NCI-H1417 (cell line): ENCODE measurements around the gene FUOM.
A peak's percentile ranks its signal among the peaks of the same experiment; 100 is the strongest.

Experiments
- DNase-seq, 3 experiments: peaks; one replicate each; lab custom pipeline; 2025; lab: John Stamatoyannopoulos, UW

FUOM gene, protein sequence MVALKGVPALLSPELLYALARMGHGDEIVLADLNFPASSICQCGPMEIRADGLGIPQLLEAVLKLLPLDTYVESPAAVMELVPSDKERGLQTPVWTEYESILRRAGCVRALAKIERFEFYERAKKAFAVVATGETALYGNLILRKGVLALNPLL

DNA sequence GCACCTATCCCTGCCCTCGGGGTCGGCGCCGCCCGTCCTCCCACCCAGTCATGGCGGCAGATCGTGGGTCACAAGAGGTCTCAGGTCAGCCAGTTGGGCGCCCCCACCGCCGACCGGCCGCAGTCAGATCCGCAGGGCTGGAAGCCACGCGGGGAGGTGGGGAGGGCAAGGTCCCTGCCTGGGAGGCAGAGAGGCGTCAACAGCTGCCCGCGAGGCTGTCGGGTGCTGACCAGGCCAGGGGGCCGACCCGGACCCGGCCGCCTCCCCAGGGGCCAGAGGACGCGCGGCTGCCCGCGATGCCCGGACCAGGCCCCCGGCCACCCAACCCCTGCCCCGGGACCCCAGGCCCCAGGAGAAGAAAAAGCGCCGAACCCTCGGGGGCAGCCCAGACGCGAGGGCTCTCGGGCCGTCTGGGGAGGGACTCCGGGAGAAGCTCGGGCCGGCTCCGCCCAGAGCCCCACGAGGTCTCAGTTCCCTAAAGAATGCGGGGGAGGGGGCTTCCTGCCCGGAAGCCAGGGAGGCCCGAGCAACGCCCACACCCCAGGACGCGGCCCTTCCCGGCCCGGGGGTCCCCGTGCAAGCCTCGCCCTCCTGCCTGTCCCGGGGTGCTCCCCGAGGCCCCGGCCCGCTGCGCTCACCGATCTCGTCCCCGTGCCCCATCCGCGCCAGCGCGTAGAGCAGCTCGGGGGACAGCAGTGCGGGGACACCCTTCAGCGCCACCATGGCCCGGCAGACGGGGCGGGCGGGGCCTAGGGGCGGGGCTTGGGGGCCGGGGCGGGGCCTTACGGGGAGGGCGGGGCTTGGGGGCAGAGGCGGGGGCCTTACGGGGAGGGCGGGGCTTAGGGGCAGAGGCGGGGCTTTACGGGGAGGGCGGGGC, at the start of gene FUOM:
TSS of gene FUOM (minus strand) at position 735 of the 877 bp plus-strand sequence. CDS start at position 723, 12 bp downstream.
- peak in 2 of 3 experiments; percentile 35 to 59 for DNase-seq

- no peak for DNase-seq
Measured at GRCh38 chr10:133405844-133406527, 48.2 kb upstream of the FUOM start.

DNA sequence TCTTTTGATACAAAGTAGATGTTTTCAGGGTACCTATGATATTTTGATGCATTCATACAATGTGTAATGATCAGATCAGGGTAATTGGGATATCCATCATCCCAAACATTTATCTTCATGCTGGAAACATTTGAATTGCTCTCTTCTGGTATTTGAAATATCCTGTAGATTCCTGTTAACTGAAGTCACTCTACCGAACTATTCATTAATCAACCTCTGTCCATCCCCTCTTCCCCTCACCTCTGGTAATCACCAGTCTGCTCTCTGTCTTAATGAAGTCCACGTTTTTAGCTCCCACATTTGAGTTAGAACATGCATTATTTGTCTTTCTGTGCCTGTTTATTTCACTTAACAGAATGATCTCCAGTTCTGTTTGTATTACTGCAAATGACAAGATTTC, 47.5 kb upstream of the FUOM start:
- no peak for DNase-seq

- DNase-seq, result no peak
Measured at GRCh38 chr10:133403784-133404183, 46.0 kb upstream of the FUOM start.

GRCh38 chr10:133403359-133403758, 45.5 kb upstream of the FUOM start:
- DNase-seq, result no peak

- no peak for DNase-seq
Measured at GRCh38 chr10:133401981-133402725, 44.3 kb upstream of the FUOM start.

DNA sequence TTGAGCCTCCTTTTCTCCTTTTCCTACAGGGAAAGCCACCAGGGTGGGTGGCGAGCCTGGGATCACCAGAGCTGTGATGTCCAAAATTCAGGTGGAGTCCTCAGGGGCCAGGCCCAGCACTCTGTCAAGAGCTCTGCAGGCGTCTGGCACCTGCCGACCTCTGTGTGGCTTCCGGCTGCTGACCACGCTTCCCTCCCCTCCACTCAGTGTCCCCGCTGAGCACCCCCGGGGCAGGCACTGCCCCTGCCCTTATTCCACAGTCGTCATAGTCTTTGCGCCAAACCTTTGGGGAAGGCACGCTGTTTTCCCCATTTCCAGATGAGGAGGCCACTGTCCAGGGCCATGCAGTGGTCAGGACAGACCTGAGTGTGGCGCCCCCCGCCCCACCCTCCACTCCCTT, 43.7 kb upstream of the FUOM start:
- no peak for DNase-seq

DNA sequence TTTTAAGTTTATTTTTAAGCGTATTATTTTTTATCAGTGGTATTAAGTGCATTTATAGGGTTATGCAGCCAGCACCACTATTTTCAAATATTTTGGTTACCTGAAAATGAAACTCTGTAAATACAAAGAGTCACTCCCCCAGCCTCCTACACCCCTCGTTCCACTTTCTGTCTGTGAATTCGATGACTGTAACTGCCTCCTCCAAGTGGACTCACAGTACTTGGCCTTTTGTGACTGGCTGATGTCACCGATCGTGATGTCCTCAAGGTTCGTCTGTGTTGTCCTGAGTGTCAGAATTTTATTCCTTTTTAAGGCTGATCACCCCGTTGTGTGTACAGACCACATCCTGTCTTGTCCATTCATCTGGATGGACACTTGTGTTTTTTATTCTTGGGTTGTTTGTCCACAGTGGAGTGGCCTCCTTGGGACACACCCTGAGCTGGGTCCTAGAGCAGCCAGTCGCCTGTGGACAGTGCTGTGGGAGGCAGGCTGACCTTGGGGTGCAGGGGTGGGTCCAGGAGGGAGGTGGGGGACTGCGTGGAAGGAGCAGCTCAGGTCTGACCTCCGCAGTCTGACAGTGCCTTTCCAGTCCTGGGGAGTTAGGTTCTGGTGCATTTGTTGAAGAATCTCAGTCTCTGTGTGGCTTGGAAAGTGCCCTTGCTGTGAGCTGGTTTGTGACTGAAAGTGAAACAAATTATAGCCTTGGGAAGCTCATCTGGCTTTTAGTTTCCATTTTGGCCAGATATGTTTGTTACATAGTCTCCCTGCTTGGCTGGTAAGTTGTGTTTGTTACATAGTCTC, 43.0 kb upstream of the FUOM start:
- DNase-seq, result no peak

GRCh38 chr10:133399123-133399601, 41.3 kb upstream of the FUOM start:
- DNase-seq, result no peak

- DNase-seq, result no peak
Measured at GRCh38 chr10:133397938-133398337, 40.1 kb upstream of the FUOM start.

DNA sequence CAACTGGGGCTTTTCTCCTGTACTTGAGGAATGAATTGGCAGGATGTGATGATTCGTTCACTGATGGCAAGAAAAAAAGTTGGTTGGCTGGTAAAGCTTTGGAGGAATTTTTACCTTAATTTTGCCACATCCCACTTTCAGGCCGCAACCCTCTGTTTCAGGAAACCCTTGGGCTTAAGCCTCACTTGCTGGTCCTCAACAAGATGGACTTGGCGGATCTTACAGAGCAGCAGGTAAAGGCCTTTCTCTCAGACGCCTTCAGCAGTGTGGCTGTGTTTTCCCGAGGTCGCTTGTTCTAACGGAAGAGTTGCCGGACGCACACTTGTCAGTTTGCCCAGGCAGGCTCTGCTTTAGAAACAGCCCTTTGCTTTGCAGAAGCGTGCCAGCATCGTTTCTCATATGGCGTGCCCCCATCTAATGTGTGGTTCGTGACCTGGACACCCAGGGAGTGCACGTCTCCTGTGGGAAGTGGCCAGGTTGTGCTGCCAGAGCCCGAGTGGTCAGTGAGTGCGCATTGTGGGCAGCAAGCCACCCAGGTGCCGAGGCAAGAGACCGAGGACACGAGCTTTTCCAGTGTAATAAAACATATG, 38.3 kb upstream of the FUOM start:
- DNase-seq, result no peak

- no peak for DNase-seq
Measured at GRCh38 chr10:133394801-133395221, 37.0 kb upstream of the FUOM start.

DNA sequence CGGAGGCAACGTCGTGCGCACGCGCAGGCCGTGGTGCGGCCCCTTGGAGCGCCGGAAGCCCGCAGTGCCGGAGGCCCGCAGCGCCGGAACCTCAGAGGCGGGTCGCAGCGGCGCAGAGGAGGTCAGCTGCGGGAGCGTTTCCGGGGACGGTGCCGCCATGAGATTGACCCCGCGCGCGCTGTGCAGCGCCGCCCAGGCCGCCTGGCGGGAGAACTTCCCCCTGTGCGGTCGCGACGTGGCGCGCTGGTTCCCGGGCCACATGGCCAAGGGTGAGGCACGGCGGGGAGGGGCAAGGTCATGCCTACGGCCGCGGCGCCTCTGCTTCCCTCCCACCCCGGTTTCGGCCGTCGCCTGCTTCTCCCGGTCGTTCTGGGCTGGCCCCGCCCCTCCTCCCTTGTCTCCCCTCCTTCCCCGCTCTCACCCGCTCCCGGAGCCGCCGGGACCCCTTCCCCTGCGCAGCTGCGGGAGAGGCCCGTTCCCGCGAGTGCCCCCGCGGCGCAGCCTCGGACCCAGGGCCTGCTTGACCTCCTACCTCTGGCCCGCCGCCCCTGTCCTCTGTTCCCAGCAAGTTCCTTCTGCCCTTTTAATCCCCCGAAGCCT, 36.3 kb upstream of the FUOM start, which contains the start of gene MTG1:
TSS of gene MTG1 (plus strand) at position 94 of the 600 bp plus-strand sequence. CDS start at position 158, 64 bp downstream.
- peak; percentile 89 to 92 (median 90) for DNase-seq

DNA sequence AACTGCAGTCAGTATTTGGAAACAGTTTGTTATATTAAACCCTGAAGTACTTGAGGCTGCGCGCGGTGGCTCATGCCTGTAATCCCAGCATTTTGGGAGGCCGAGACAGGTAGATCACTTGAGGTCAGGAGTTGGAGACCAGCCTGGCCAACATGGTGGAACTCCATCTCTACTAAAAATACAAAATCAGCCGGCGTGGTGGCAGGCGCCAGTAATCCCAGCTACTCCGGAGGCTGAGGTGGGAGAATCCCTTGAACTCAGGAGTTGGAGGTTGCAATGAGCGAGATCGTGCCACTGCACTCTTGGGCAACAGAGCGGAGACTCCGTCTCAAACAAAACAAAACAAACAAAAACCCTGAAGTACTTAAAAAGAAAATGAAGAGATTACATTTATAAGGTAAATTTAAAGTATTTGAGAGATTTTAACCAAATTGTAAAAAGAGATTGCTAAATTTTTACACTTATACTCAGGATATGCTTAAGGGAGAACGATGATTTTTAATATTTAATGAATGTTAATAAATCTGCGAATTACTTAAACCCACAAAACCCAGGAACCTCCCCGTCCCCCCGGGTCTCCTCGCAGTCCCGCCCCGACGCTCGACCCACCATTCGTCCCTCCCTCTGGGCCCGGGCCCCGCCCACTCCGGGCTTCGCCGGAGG, 35.7 kb upstream of the FUOM start:
- no peak for DNase-seq

DNA sequence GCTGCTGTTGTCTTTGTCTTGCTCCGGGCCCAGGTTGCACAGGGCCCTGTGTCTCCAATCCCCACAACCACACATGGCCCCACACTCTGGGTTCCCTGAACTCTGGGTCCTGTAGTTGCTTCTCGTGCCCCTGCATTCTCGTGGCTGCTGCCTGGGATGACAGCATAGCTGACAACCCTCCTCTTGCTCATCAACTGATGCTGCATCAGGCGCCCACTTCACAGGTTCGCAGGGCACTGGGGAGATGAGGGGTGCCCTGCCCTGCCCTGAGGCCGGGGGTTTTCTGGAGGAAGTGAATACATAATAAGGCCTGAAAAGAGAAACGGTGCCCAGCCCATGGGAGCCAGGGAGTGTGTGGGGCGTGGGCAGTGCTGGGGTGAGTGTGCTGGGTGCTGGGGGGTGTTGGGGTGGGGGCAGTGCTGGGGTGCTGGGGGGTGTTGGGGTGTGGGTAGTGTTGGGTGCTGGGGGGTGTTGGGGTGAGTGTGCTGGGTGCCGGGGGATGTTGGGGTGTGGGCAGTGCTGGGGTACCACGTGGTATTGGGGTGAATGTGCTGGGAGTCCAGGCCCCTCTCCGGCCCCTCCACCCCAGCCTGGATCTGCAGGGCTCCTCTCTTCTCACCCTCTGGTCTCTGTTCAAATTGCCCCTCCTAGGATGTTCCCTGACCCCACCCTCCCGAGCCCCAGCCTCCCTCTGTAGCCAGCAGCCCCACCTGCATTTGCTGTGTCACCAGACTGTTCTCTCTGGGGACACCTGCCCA, 34.1 kb upstream of the FUOM start:
- no peak for DNase-seq

- DNase-seq, result no peak
Measured at GRCh38 chr10:133391249-133391635, 33.4 kb upstream of the FUOM start.

GRCh38 chr10:133390597-133391248, 32.9 kb upstream of the FUOM start:
- DNase-seq, result no peak
